ENCODE measurements around the gene NRF1.

NRF1 gene

DNA sequence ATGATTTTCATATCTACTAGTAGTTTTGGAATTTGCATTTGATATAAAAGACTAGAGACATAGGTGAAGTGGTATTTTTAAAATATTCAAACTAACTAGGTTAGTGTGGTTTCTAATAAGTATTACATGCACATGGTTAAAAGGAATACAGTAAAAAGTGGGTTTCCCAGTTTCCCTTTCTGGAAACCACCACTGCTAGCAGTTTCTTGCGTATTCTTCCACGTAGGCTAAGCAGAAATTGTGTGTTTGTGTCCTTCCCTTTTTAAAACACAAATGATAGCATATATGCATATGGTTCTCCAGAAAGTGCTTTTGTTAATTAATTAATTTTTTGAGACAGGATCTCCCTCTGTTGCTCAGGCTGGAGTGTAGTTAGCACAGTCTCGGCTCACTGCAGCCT is 15.4 kb downstream of the NRF1 start:
- H3K79me2 ChIP-seq (ENCODE audit: insufficient read depth, low read length) = peaks cover 73% of the 10 kb centered on the region
- peaks cover 36% of the 10 kb centered on the region for H3K4me1 ChIP-seq (ENCODE audit: insufficient read depth, low read length, severe bottlenecking)
- TF ChIP-seq, protein P1, sequence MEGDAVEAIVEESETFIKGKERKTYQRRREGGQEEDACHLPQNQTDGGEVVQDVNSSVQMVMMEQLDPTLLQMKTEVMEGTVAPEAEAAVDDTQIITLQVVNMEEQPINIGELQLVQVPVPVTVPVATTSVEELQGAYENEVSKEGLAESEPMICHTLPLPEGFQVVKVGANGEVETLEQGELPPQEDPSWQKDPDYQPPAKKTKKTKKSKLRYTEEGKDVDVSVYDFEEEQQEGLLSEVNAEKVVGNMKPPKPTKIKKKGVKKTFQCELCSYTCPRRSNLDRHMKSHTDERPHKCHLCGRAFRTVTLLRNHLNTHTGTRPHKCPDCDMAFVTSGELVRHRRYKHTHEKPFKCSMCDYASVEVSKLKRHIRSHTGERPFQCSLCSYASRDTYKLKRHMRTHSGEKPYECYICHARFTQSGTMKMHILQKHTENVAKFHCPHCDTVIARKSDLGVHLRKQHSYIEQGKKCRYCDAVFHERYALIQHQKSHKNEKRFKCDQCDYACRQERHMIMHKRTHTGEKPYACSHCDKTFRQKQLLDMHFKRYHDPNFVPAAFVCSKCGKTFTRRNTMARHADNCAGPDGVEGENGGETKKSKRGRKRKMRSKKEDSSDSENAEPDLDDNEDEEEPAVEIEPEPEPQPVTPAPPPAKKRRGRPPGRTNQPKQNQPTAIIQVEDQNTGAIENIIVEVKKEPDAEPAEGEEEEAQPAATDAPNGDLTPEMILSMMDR (IDR thresholded peaks at IDR 0.05; ENCODE audit: low read length) = no peak
- TF ChIP-seq EZH2 (IDR thresholded peaks at IDR 0.05; ENCODE audit: borderline replicate concordance, low read length) = no peak
- peaks cover 9% of the 10 kb centered on the region; the same call in 1 of the 2 replicates for H3K36me3 ChIP-seq (ENCODE audit: insufficient read depth, low read length)
- no peaks in the 10 kb centered on the region for H3K9me2 ChIP-seq (ENCODE audit: low read depth, low read length)
- no peaks in the 10 kb centered on the region for H3K9me3 ChIP-seq (ENCODE audit: low read length)
- H2AFZ ChIP-seq (ENCODE audit: low read length) = no peak overlapping the region
- H3K9ac ChIP-seq (ENCODE audit: low read length) = no peak overlapping the region
- no peaks in the 10 kb centered on the region for H4K20me1 ChIP-seq (ENCODE audit: insufficient read depth, low read length)
- no peaks in the 10 kb centered on the region for H3F3A ChIP-seq (ENCODE audit: insufficient read depth, low read length)
- H3K4me2 ChIP-seq (ENCODE audit: low read length) = no peak overlapping the region
- no peak overlapping the region for H3K4me3 ChIP-seq (ENCODE audit: low read depth, low read length, poor library complexity, severe bottlenecking)
- H3K27me3 ChIP-seq (ENCODE audit: insufficient read depth, low read length) = no peaks in the 10 kb centered on the region
- H3K27ac ChIP-seq (ENCODE audit: low read depth, low read length, poor library complexity, severe bottlenecking) = no peak overlapping the region

DNA sequence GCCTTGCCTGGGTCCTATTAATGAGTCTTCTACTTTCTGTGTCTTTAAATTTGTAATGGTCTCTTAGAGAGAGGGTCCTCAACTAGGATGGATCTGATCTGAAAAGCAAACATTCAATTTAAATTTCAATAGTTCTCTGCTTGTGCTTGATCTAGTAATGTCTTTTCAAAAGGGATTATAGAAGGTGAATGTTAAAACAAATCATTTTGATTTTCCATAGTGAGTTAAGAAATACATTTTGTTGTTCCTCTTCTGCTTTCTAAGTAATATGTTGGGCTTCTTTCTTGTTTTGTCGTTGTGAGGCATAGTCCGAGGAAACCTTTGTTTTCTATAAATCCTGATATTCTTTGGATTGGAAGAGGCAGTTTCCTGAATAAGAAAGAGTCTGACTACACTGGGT is 18.8 kb downstream of the NRF1 start:
- H3K4me2 ChIP-seq (ENCODE audit: low read length) = no peak overlapping the region
- no peaks in the 10 kb centered on the region for H3K9me2 ChIP-seq (ENCODE audit: low read depth, low read length)
- no peak overlapping the region for H2AFZ ChIP-seq (ENCODE audit: low read length)
- TF ChIP-seq, protein P1 (IDR thresholded peaks at IDR 0.05; ENCODE audit: low read length) = no peak
- no peak for TF ChIP-seq EZH2 (IDR thresholded peaks at IDR 0.05; ENCODE audit: borderline replicate concordance, low read length)
- H3F3A ChIP-seq (ENCODE audit: insufficient read depth, low read length) = no peaks in the 10 kb centered on the region
- no peak overlapping the region for H3K27ac ChIP-seq (ENCODE audit: low read depth, low read length, poor library complexity, severe bottlenecking)
- peaks cover 59% of the 10 kb centered on the region for H3K79me2 ChIP-seq (ENCODE audit: insufficient read depth, low read length)
- peaks cover 33% of the 10 kb centered on the region for H3K4me1 ChIP-seq (ENCODE audit: insufficient read depth, low read length, severe bottlenecking)
- H3K36me3 ChIP-seq (ENCODE audit: insufficient read depth, low read length) = no peaks in the 10 kb centered on the region
- no peaks in the 10 kb centered on the region for H3K9me3 ChIP-seq (ENCODE audit: low read length)
- no peaks in the 10 kb centered on the region for H4K20me1 ChIP-seq (ENCODE audit: insufficient read depth, low read length)
- no peak overlapping the region for H3K9ac ChIP-seq (ENCODE audit: low read length)
- no peaks in the 10 kb centered on the region for H3K27me3 ChIP-seq (ENCODE audit: insufficient read depth, low read length)
- H3K4me3 ChIP-seq (ENCODE audit: low read depth, low read length, poor library complexity, severe bottlenecking) = no peak overlapping the region

DNA sequence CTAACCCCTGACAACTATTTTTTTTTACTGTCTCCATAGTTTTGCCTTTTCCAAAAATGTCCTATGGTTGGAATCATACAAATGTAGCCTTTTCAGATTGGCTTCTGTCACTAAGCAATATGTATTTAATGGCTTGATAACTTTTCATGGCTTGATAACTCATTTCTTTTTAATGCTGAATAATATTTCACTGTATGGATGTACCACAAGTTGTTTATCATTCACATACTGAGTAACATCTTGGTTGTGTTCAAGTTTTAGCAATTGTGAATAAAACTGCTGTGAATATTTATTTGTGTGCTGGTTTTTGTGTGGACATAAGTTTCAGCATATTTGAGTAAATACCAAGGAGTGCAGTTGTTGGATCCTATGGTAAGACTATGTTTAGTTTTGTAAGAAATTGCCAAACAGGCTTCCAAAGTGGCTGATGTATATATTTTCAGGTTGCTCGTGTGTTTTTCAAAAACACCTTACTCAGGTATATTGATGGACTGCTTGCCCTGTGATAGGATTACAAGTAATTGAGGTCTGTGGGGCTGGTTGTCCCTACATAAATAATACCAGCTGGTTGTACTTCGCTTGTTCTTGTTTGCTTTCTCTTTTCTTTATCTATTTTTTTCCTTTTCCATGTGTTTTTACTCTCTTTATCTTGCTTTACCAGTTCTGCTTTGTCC is 23.0 kb downstream of the NRF1 start:
- H3K36me3 ChIP-seq (ENCODE audit: insufficient read depth, low read length) = no peaks in the 10 kb centered on the region
- no peaks in the 10 kb centered on the region for H3F3A ChIP-seq (ENCODE audit: insufficient read depth, low read length)
- no peaks in the 10 kb centered on the region for H3K9me3 ChIP-seq (ENCODE audit: low read length)
- no peak overlapping the region for H3K27ac ChIP-seq (ENCODE audit: low read depth, low read length, poor library complexity, severe bottlenecking)
- H2AFZ ChIP-seq (ENCODE audit: low read length) = no peak overlapping the region
- peaks cover 16% of the 10 kb centered on the region for H3K4me1 ChIP-seq (ENCODE audit: insufficient read depth, low read length, severe bottlenecking)
- H3K79me2 ChIP-seq (ENCODE audit: insufficient read depth, low read length) = peaks cover 37% of the 10 kb centered on the region
- H3K4me3 ChIP-seq (ENCODE audit: low read depth, low read length, poor library complexity, severe bottlenecking) = no peak overlapping the region
- no peaks in the 10 kb centered on the region for H4K20me1 ChIP-seq (ENCODE audit: insufficient read depth, low read length)
- no peak overlapping the region for H3K4me2 ChIP-seq (ENCODE audit: low read length)
- no peak overlapping the region for H3K9ac ChIP-seq (ENCODE audit: low read length)
- H3K9me2 ChIP-seq (ENCODE audit: low read depth, low read length) = no peaks in the 10 kb centered on the region
- H3K27me3 ChIP-seq (ENCODE audit: insufficient read depth, low read length) = no peaks in the 10 kb centered on the region
- TF ChIP-seq, protein P1 (IDR thresholded peaks at IDR 0.05; ENCODE audit: low read length) = no peak
- TF ChIP-seq EZH2 (IDR thresholded peaks at IDR 0.05; ENCODE audit: borderline replicate concordance, low read length) = no peak
